GM12878 (cell line): ENCODE data around the gene LYSMD2. TPM values are rescaled to one million over a fixed set of nuclear protein-coding genes. Genes with fewer than 3 reads are reported as not detected.
A peak's percentile ranks its signal among the peaks of the same experiment; 100 is the strongest.

Source experiments
- ATAC-seq: fragments of 200-7000 bp; cut with Tn5 transposase; 3 replicates; pipeline ENCODE4 v1.9.1; 2020; ENCODE audit warnings: mild to moderate bottlenecking, moderate library complexity
- BruUV-seq: library from RNA; stranded (reverse); fragments of 400-500 nt; replicated peaks from 2 replicates; lab custom pipeline; 2021; lab: Mats Ljungman, UMichigan
- CTCF ChIA-PET: fragments of 300-600 bp; sonication (Branson Sonifier 250); formaldehyde crosslinking; extraction: SDS; loops from one replicate; lab custom pipeline; 2021; ENCODE audit warnings: inconsistent platforms; lab: Yijun Ruan, JAX
- POLR2A ChIA-PET: fragments of 350-600 bp; formaldehyde crosslinking; extraction: SDS; loops from one replicate; lab custom pipeline; 2021; ENCODE audit warnings: inconsistent platforms; lab: Charles Lee
- RAD21 ChIA-PET: fragments of 300-600 bp; sonication (Branson Sonifier 250); formaldehyde crosslinking; loops from one replicate; lab custom pipeline; 2023; ENCODE audit warnings: antibody characterized with exemption; ENCODE audit not compliant: unreplicated experiment; lab: Charles Lee
- SMC1A ChIA-PET: fragments of 300-600 bp; sonication (Branson Sonifier 250); formaldehyde crosslinking; loops from one replicate; lab custom pipeline; 2023; ENCODE audit not compliant: unreplicated experiment, uncharacterized antibody; lab: Charles Lee
- DNase-seq: peaks from one replicate; pipeline ENCODE4 v3.0.0-alpha.2; 2011; ENCODE audit warnings: low read depth, low spot score
- FAIRE-seq: peaks from 3 replicates; lab custom pipeline; 2011; peaks lifted over from hg19 to GRCh38; lab: Jason Lieb, UNC
- H2AFZ ChIP-seq: 2 replicates; pipeline ENCODE4 v1.6.0; 2011; ENCODE audit warnings: low read depth, low read length, control low read depth; ENCODE audit not compliant: control insufficient read depth
- H3K27ac ChIP-seq: 2 replicates; pipeline ENCODE4 v1.5.1; 2011; ENCODE audit warnings: control low read depth; ENCODE audit not compliant: control insufficient read depth, insufficient read depth
- H3K27me3 ChIP-seq, 2 experiments: replicated peaks in 1 of 2; 2 replicates each; pipeline versions ENCODE4 v1.6.0 to v1.6.1; 2011; ENCODE audit warnings: low read length in 1 of 2; ENCODE audit not compliant: control insufficient read depth in 2 of 2, insufficient read depth in 2 of 2
- H3K36me3 ChIP-seq, 2 experiments: 2 replicates each; pipeline ENCODE4 v1.5.1; 2011; ENCODE audit warnings: low read length in 1 of 2; ENCODE audit not compliant: control insufficient read depth in 2 of 2, insufficient read depth in 2 of 2
- H3K4me1 ChIP-seq: 2 replicates; pipeline ENCODE4 v1.6.1; 2011; ENCODE audit warnings: mild to moderate bottlenecking, low read length, moderate library complexity, mixed read lengths; ENCODE audit not compliant: control insufficient read depth, insufficient read depth
- H3K4me2 ChIP-seq: 2 replicates; pipeline ENCODE4 v1.6.0; 2011; ENCODE audit warnings: control low read depth; ENCODE audit not compliant: control insufficient read depth, insufficient read depth
- H3K4me3 ChIP-seq: fragments of 200-600 bp; sonication (generic); 2 replicates; pipeline ENCODE4 v1.5.1; 2016
- H3K79me2 ChIP-seq: 2 replicates; pipeline ENCODE4 v1.6.0; 2011; ENCODE audit warnings: low read length; ENCODE audit not compliant: control insufficient read depth, insufficient read depth
- H3K9ac ChIP-seq: 2 replicates; pipeline ENCODE4 v1.8.0; 2011; ENCODE audit warnings: low read length, control low read depth, mixed read lengths; ENCODE audit not compliant: control insufficient read depth, insufficient read depth
- H3K9me3 ChIP-seq: replicated peaks from 3 replicates; pipeline ENCODE4 v1.5.1; 2011; ENCODE audit warnings: mild to moderate bottlenecking, low read length; ENCODE audit not compliant: control insufficient read depth, insufficient read depth
- H4K20me1 ChIP-seq: 2 replicates; pipeline ENCODE4 v1.6.0; 2011; ENCODE audit not compliant: control insufficient read depth, insufficient read depth
- CTCF ChIP-seq, 3 experiments: IDR thresholded peaks in 2 of 3; conservative IDR thresholded peaks in 1 of 3; 2 replicates each; pipeline ENCODE4 v1.5.1; 2011; ENCODE audit warnings: low read depth in 3 of 3, low read length in 3 of 3, mild to moderate bottlenecking in 3 of 3, control low read depth in 2 of 3, moderate library complexity in 2 of 3, inconsistent platforms in 1 of 3, mixed read lengths in 1 of 3; ENCODE audit not compliant: control insufficient read depth in 2 of 3, insufficient read depth in 1 of 3; ENCODE audit errors: extremely low read depth in 1 of 3
- CUX1 ChIP-seq: IDR thresholded peaks from 2 replicates; pipeline ENCODE4 v1.6.1; 2012; ENCODE audit warnings: improper control_type of control experiment, low read depth, low read length; ENCODE audit not compliant: insufficient replicate concordance
- FOXK2 ChIP-seq: fragments of 450-650 bp; IDR thresholded peaks from 2 replicates; pipeline ENCODE4 v1.6.1; 2017; ENCODE audit warnings: mild to moderate bottlenecking, moderate library complexity
- MTA3 ChIP-seq: IDR thresholded peaks from 2 replicates; pipeline ENCODE4 v1.6.1; 2012; ENCODE audit warnings: low read length, inconsistent platforms, borderline replicate concordance
- RAD21 ChIP-seq: IDR thresholded peaks from 2 replicates; pipeline ENCODE4 v1.6.1; 2011; ENCODE audit warnings: mild to moderate bottlenecking, low read depth, low read length, moderate library complexity; ENCODE audit not compliant: insufficient read depth
- RELB ChIP-seq: fragments of 450-650 bp; IDR thresholded peaks from 2 replicates; pipeline ENCODE4 v1.6.1; 2017; ENCODE audit warnings: low read depth, mild to moderate bottlenecking, moderate library complexity
- RFX5 ChIP-seq: IDR thresholded peaks from 2 replicates; pipeline ENCODE4 v1.6.1; 2011; ENCODE audit warnings: low read depth, low read length, improper control_type of control experiment
- SRF ChIP-seq, 2 experiments: IDR thresholded peaks; 2 replicates each; pipeline ENCODE4 v1.6.1; 2011; ENCODE audit warnings: low read depth in 2 of 2, low read length in 2 of 2, mild to moderate bottlenecking in 1 of 2, moderate library complexity in 1 of 2
- ZNF24 ChIP-seq: fragments of 450-650 bp; IDR thresholded peaks from 2 replicates; pipeline ENCODE4 v1.6.1; 2017; ENCODE audit warnings: antibody characterized with exemption, mild to moderate bottlenecking
- WGBS: methylation state at CpG from one replicate; pipeline ENCODE4 v1.1.6; 2016; ENCODE audit warnings: low lambda C conversion rate; ENCODE audit not compliant: insufficient replicate concordance, insufficient coverage; ENCODE audit errors: missing lambda C conversion rate; 5-methylcytosine and 5-hydroxymethylcytosine counted together
- in situ Hi-C: fragments of 300-500 bp; cut with MboI; formaldehyde crosslinking; loops from 9 replicates; pipeline ENCODE4 v1.14.3; 2018; ENCODE audit warnings: mixed read lengths
- intact Hi-C: fragments of 100-400 bp; cut with micrococcal nuclease; formaldehyde crosslinking; loops from one replicate; pipeline ENCODE4 v1.14.2; 2022; ENCODE audit not compliant: unreplicated experiment
- polyA plus RNA-seq, 11 experiments: library from polyadenylated mRNA; depleted of rRNA in 4 of 11; unstranded in 6 of 11; stranded (reverse) in 5 of 11; fragments of >200 nt; fragmentation: Nextera tagmentation in 4 of 11; fragmentation: Illumina TruSeq in 1 of 11; extraction: Ambion mirVana in 4 of 11; extraction: Trizol in 1 of 11; gene quantifications; 1 replicate in 1 of 11; 2 replicates in 10 of 11; pipeline versions ENCODE4 v1.2.1 to v1.2.3, GENCODE V29; 2011 to 2016; ENCODE audit warnings: inconsistent platforms in 2 of 11, missing spikeins in 2 of 11, low read depth in 1 of 11
- total RNA-seq, 4 experiments: library from RNA; depleted of rRNA in 3 of 4; stranded (reverse); fragments of >200 nt in 3 of 4; fragmentation: Illumina TruSeq in 1 of 4; extraction: Trizol in 1 of 4; gene quantifications; 2 replicates each; pipeline versions ENCODE4 v1.2.1 to v1.2.3, GENCODE V29; 2013 to 2021

LYSMD2 gene
- total and polyA plus RNA-seq, 10 of the 15 experiments (the other 5 are each of a cell fraction or from before 2014, with no cell fraction given): 30.5 to 61.3 (median 45.4) TPM

GRCh38 chr15:51727141-51727897 is 10.1 kb downstream of the LYSMD2 start:
- Histone ChIP-seq H3K79me2 (peaks cover 55% of the 10 kb centered on the region), H3K36me3 (peaks cover 0 to 7% of the 10 kb centered on the region in 2 experiments; a peak in 2 of 4 replicates), H3K9me3 (no peaks in the 10 kb centered on the region), H3K9ac (no peak overlapping the region), H3K27me3 (no peaks in the 10 kb centered on the region), H3K27ac (no peak overlapping the region), H3K4me3 (no peak overlapping the region), H3K4me1 (peaks cover 37% of the 10 kb centered on the region), H4K20me1 (peaks cover 3% of the 10 kb centered on the region; the same call in 1 of the 2 replicates), H2AFZ (no peak overlapping the region), H3K4me2 (peak overlapping the region; percentile 3)
- no peak for TF ChIP-seq MTA3
- TF ChIP-seq ZNF24: no peak
- no peak for TF ChIP-seq RFX5
- TF ChIP-seq FOXK2: no peak
- no peak for TF ChIP-seq SRF (IDR thresholded peaks at IDR 0.05; ENCODE audit: low read depth in 2 of 2, low read length in 2 of 2)
- TF ChIP-seq RELB: no peak
- TF ChIP-seq CTCF (IDR thresholded peaks at IDR 0.05 in 2 of 3, conservative IDR thresholded peaks at IDR 0.05 in 1 of 3; ENCODE audit: control insufficient read depth in 2 of 3, extremely low read depth in 1 of 3, insufficient read depth in 1 of 3, low read depth in 3 of 3, low read length in 3 of 3): peak; percentile 18 to 42 (median 42); a peak in 3 of 6 replicates
- no peak for TF ChIP-seq CUX1
- TF ChIP-seq RAD21: 0 out of 2 replicates have a peak, but pooled peaks have one; percentile 2
- peak; percentile 60 for ATAC-seq
- WGBS: 92% methylated on average over 4 of the region's 4 CpGs
- intact Hi-C loops: no loop called here
- no TSS peak for BruUV-seq
- ChIA-PET SMC1A (interaction anchor here (1.4 to 1.8 kb wide), 3 partner anchors 7 to 40 kb away, joined by 3 to 9 read pairs (median 6); no protein-coding TSS in a partner anchor), POLR2A (interaction anchor here (0.6 to 2.5 kb wide), 2 partner anchors 9 to 525 kb away, joined by 3 to 9 read pairs; no protein-coding TSS in a partner anchor), RAD21 (interaction anchor here (4.4 kb wide), 1 partner anchor 11 kb away, joined by 27 read pairs; the partner anchor contains the start of gene LYSMD2), CTCF (interaction anchor here (1.0 to 3.2 kb wide), 7 partner anchors 9 to 77 kb away, joined by 3 to 15 read pairs (median 4); no protein-coding TSS in a partner anchor)
- in situ Hi-C loops: no loop called here
- no peak for DNase-seq
- no peak for FAIRE-seq
